Measurements from ENCODE around the gene NFATC4. TPM values are rescaled to one million over a fixed set of nuclear protein-coding genes. Genes with fewer than 3 reads are reported as not detected.

NFATC4 gene
- total RNA-seq, 1 experiment from 2014 or later = 10.7 TPM

DNA sequence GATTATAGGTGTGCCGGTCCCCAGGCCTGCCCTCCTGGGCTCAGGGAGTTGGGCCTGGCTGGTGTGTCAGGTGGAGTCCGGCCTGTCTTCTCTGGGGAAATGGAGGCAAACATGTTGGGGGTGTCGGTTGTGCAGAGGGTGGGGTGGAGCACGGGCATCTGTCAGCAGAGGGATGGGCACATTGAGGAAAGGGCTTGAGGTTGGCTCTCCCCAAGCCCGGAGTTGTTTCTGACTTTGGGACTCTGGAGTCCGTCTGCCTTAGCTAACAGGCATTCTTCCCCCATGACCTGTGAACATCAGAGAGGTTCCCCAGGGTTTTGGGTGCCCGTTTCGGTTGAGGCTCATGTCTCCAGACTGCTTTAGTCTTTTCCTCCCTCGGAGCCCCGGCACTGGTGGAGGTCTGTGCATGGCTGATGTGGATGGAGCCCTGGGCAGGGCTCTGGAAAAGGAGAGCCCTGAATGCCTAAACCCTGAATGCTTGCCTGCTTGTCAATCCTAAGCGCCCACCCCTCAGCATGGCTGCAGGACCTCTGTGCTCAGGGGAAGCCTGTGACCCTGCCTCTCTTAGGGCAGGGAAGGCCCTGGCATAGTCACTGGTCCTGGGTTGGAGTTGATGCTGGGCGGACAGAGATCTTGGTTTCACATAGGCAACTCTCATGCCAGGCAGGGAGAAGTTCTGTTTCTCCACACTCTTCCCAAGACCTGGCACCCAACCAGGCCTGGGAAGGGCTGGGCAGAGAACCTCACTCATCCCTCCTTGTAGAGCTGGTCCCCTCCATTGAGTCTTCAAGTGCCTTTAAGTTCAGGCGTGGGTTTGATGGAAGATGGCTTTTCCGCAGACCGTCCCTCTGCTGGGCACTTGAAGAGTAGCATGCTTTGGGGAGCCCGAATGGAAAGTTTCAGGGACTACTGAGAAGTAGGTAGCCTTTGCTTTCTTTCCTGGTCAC lies 43.7 kb downstream of the NFATC4 start:
- BruUV-seq (replicated peaks) = no TSS peak
- no peak overlapping the region for H3K27ac Mint-ChIP-seq (ENCODE audit: unreplicated experiment)
- TF ChIP-seq, protein P1, sequence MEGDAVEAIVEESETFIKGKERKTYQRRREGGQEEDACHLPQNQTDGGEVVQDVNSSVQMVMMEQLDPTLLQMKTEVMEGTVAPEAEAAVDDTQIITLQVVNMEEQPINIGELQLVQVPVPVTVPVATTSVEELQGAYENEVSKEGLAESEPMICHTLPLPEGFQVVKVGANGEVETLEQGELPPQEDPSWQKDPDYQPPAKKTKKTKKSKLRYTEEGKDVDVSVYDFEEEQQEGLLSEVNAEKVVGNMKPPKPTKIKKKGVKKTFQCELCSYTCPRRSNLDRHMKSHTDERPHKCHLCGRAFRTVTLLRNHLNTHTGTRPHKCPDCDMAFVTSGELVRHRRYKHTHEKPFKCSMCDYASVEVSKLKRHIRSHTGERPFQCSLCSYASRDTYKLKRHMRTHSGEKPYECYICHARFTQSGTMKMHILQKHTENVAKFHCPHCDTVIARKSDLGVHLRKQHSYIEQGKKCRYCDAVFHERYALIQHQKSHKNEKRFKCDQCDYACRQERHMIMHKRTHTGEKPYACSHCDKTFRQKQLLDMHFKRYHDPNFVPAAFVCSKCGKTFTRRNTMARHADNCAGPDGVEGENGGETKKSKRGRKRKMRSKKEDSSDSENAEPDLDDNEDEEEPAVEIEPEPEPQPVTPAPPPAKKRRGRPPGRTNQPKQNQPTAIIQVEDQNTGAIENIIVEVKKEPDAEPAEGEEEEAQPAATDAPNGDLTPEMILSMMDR (IDR thresholded peaks at IDR 0.05; ENCODE audit: unreplicated experiment) = peak; percentile 45
- CTCF ChIA-PET = interaction anchor here (1.0 to 2.1 kb wide), 4 partner anchors 18 to 78 kb away, joined by 3 to 12 read pairs (median 7); partner anchors contain the start of genes CBLN3 and KHNYN
- no peaks in the 10 kb centered on the region for H3K4me1 Mint-ChIP-seq (ENCODE audit: low read depth, unreplicated experiment)
- no peak overlapping the region for H3K4me3 Mint-ChIP-seq (ENCODE audit: low read depth, unreplicated experiment)
- peak; percentile 52 for DNase-seq
- H3K36me3 Mint-ChIP-seq (ENCODE audit: insufficient read depth, unreplicated experiment) = no peaks in the 10 kb centered on the region
- H3K9me3 Mint-ChIP-seq (ENCODE audit: low read depth, unreplicated experiment) = no peaks in the 10 kb centered on the region
- intact Hi-C loops (cut with micrococcal nuclease; ENCODE audit: unreplicated experiment) = loop anchor here (1.0 kb wide), 2 partner anchors 45 to 50 kb away; no protein-coding TSS in a partner anchor
- H3K27me3 Mint-ChIP-seq (ENCODE audit: unreplicated experiment) = no peaks in the 10 kb centered on the region

DNA sequence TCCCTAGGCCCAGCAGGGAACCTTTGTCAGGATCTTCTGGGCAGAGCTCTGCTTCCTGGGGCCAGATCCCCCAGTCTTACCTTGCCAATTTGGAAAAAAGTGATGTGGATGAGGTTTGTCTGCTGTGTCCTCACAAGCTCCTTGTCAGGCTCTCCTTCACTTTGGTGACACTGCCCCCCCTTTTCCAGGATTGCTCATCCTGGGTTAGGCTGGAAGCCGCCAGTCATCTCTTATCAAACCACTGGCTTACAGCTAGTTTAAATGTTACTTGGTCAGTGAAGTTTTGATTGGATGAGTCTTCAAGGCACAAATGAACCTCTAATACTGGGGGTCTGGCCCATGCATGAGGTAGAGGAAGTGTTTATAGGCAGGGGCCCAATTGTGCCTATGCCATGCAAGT lies 46.1 kb downstream of the NFATC4 start:
- no peak for DNase-seq
- no peak overlapping the region for H3K27ac Mint-ChIP-seq (ENCODE audit: unreplicated experiment)
- H3K27me3 Mint-ChIP-seq (ENCODE audit: unreplicated experiment) = no peaks in the 10 kb centered on the region
- intact Hi-C loops (cut with micrococcal nuclease; ENCODE audit: unreplicated experiment) = no loop called here
- peaks cover 7% of the 10 kb centered on the region for H3K4me1 Mint-ChIP-seq (ENCODE audit: low read depth, unreplicated experiment)
- no peak overlapping the region for H3K4me3 Mint-ChIP-seq (ENCODE audit: low read depth, unreplicated experiment)
- no peaks in the 10 kb centered on the region for H3K9me3 Mint-ChIP-seq (ENCODE audit: low read depth, unreplicated experiment)
- CTCF ChIA-PET = no interaction called here
- BruUV-seq (replicated peaks) = no TSS peak
- H3K36me3 Mint-ChIP-seq (ENCODE audit: insufficient read depth, unreplicated experiment) = no peaks in the 10 kb centered on the region
- TF ChIP-seq, protein P1 (IDR thresholded peaks at IDR 0.05; ENCODE audit: unreplicated experiment) = no peak

DNA sequence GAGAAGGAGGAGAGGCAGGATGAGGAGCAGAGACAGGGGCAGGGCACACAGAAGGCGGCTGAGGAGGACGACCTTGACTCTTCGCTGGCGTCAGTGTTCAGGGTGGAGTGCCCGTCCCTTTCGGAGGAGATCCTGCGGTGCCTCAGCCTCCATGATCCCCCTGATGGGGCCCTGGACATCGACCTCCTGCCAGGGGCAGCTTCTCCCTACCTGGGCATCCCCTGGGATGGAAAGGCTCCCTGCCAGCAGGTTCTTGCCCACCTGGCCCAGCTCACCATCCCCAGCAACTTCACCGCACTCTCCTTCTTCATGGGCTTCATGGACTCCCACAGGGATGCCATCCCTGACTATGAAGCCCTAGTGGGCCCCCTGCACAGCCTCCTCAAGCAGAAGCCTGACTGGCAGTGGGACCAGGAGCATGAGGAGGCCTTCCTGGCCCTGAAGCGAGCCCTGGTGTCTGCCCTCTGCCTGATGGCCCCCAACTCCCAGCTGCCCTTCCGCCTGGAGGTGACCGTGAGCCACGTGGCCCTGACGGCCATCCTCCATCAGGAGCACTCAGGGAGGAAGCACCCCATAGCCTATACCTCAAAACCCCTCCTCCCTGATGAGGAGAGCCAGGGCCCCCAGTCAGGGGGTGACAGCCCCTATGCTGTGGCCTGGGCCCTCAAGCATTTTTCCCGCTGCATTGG lies 46.9 kb downstream of the NFATC4 start:
- no peak overlapping the region for H3K4me3 Mint-ChIP-seq (ENCODE audit: low read depth, unreplicated experiment)
- CTCF ChIA-PET = interaction anchor here (0.6 kb wide), 1 partner anchor 158 kb away, joined by 4 read pairs; no protein-coding TSS in a partner anchor
- no peaks in the 10 kb centered on the region for H3K9me3 Mint-ChIP-seq (ENCODE audit: low read depth, unreplicated experiment)
- no peak for DNase-seq
- TF ChIP-seq, protein P1 (IDR thresholded peaks at IDR 0.05; ENCODE audit: unreplicated experiment) = no peak
- H3K27ac Mint-ChIP-seq (ENCODE audit: unreplicated experiment) = no peak overlapping the region
- H3K4me1 Mint-ChIP-seq (ENCODE audit: low read depth, unreplicated experiment) = peaks cover 11% of the 10 kb centered on the region
- H3K27me3 Mint-ChIP-seq (ENCODE audit: unreplicated experiment) = no peaks in the 10 kb centered on the region
- no TSS peak for BruUV-seq (replicated peaks)
- intact Hi-C loops (cut with micrococcal nuclease; ENCODE audit: unreplicated experiment) = no loop called here
- no peaks in the 10 kb centered on the region for H3K36me3 Mint-ChIP-seq (ENCODE audit: insufficient read depth, unreplicated experiment)

GRCh38 chr14:24415421-24416253 lies 47.7 kb downstream of the NFATC4 start:
- intact Hi-C loops (cut with micrococcal nuclease; ENCODE audit: unreplicated experiment) = no loop called here
- Mint-ChIP-seq H3K4me1 (ENCODE audit: low read depth, unreplicated experiment) (peaks cover 11% of the 10 kb centered on the region), H3K27ac (ENCODE audit: unreplicated experiment) (no peak overlapping the region), H3K4me3 (ENCODE audit: low read depth, unreplicated experiment) (no peak overlapping the region), H3K27me3 (ENCODE audit: unreplicated experiment) (no peaks in the 10 kb centered on the region), H3K9me3 (ENCODE audit: low read depth, unreplicated experiment) (no peaks in the 10 kb centered on the region), H3K36me3 (ENCODE audit: insufficient read depth, unreplicated experiment) (no peaks in the 10 kb centered on the region)
- no peak for DNase-seq
- CTCF ChIA-PET = no interaction called here
- TF ChIP-seq, protein P1 (IDR thresholded peaks at IDR 0.05; ENCODE audit: unreplicated experiment) = no peak
- no TSS peak for BruUV-seq (replicated peaks)
